Measurements from ENCODE around the gene ADAMTS16. TPM values are rescaled to one million over a fixed set of nuclear protein-coding genes. Genes with fewer than 3 reads are reported as not detected.

Gene ADAMTS16
- total and polyA plus RNA-seq, 2 donors (not counting 3 experiments of a cell fraction or from before 2014, with no cell fraction given) = not detected

DNA sequence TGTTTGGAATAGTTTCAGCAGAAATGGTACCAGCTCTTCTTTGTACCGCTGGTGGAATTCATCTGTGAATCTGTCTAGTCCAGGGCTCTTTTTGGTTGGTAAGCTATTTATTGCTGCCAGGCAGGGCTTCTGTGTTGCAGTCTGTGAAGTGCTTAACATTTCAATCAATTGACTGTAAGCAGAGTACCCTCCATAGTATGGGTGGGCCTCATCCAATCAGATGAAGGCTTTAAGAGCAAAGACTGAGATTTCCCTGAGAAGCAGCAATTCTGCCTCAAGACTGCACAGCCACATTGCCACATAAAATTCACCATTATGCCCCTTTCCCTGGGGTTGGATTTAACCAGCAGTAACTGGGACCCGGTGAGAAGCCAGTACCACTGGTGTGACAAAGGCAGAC is 183.4 kb downstream of the ADAMTS16 start:
- POLR2A ChIA-PET = no interaction called here
- no peak overlapping the region for H2AFZ ChIP-seq (ENCODE audit: low read depth, low read length)

More for the DNA sequence above, 183.4 kb downstream of the ADAMTS16 start:
- dilution Hi-C loops (cut with MboI; ENCODE audit: extremely low pct_ligation_motif_present, low sequenced_read_pairs) = no loop called here
- CTCF ChIA-PET = no interaction called here
- no peaks in the 10 kb centered on the region for H3K79me2 ChIP-seq (ENCODE audit: control insufficient read depth, insufficient read depth, low read length)
- no peak overlapping the region for H3K4me3 ChIP-seq (replicated peaks in 1 of 3; ENCODE audit: insufficient read depth in 1 of 3, low read depth in 1 of 3, low read length in 3 of 3)
- no peaks in the 10 kb centered on the region for H3K9me1 ChIP-seq (replicated peaks; ENCODE audit: control insufficient read depth, extremely low read depth, insufficient read depth, low read length)
- DNase-seq (ENCODE audit: low read depth, low spot score) (no peak), FAIRE-seq (no peak)
- H3K27ac ChIP-seq (ENCODE audit: insufficient read depth, low read depth, low read length) = no peak overlapping the region
- no peak overlapping the region for H3K9ac ChIP-seq (replicated peaks; ENCODE audit: extremely low read depth, insufficient read depth, low read length)
- H4K20me1 ChIP-seq (replicated peaks; ENCODE audit: control insufficient read depth, extremely low read depth, insufficient read depth, low read length) = no peaks in the 10 kb centered on the region
- TF ChIP-seq FOS (IDR thresholded peaks at IDR 0.05; ENCODE audit: borderline replicate concordance, insufficient read depth, low read length) (no peak), EZH2 (IDR thresholded peaks at IDR 0.05; ENCODE audit: borderline replicate concordance, low read depth, low read length, severe bottlenecking) (no peak), POLR2AphosphoS5 (IDR thresholded peaks at IDR 0.05; ENCODE audit: insufficient read depth, low read depth, low read length) (no peak), GATA2 (IDR thresholded peaks at IDR 0.05; ENCODE audit: insufficient read depth, insufficient read length, low read depth, low read length) (no peak), MYC (IDR thresholded peaks at IDR 0.05; ENCODE audit: low read depth, low read length) (no peak), JUN (IDR thresholded peaks at IDR 0.05; ENCODE audit: borderline replicate concordance, insufficient read depth, insufficient read length, low read depth) (no peak), POLR2A (IDR thresholded peaks at IDR 0.05; ENCODE audit: low read depth, low read length) (no peak)
- TF ChIP-seq, protein P1, sequence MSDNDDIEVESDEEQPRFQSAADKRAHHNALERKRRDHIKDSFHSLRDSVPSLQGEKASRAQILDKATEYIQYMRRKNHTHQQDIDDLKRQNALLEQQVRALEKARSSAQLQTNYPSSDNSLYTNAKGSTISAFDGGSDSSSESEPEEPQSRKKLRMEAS (IDR thresholded peaks at IDR 0.05; ENCODE audit: insufficient read depth, insufficient read length) = no peak
- TF ChIP-seq, protein P2, sequence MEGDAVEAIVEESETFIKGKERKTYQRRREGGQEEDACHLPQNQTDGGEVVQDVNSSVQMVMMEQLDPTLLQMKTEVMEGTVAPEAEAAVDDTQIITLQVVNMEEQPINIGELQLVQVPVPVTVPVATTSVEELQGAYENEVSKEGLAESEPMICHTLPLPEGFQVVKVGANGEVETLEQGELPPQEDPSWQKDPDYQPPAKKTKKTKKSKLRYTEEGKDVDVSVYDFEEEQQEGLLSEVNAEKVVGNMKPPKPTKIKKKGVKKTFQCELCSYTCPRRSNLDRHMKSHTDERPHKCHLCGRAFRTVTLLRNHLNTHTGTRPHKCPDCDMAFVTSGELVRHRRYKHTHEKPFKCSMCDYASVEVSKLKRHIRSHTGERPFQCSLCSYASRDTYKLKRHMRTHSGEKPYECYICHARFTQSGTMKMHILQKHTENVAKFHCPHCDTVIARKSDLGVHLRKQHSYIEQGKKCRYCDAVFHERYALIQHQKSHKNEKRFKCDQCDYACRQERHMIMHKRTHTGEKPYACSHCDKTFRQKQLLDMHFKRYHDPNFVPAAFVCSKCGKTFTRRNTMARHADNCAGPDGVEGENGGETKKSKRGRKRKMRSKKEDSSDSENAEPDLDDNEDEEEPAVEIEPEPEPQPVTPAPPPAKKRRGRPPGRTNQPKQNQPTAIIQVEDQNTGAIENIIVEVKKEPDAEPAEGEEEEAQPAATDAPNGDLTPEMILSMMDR (IDR thresholded peaks at IDR 0.05; ENCODE audit: extremely low read depth in 1 of 2, insufficient read depth in 1 of 2, low read depth in 1 of 2, low read length in 2 of 2) = no peak
- H3K4me2 ChIP-seq (ENCODE audit: insufficient read depth, low read length) = no peak overlapping the region
- no peaks in the 10 kb centered on the region for H3K4me1 ChIP-seq (ENCODE audit: control insufficient read depth, extremely low read depth, insufficient read depth, low read length)
- no TSS peak for BruUV-seq (replicated peaks)
- H3K36me3 ChIP-seq (ENCODE audit: control insufficient read depth in 2 of 2, extremely low read depth in 1 of 2, insufficient read depth in 2 of 2, low read length in 2 of 2) = no peaks in the 10 kb centered on the region
- no peaks in the 10 kb centered on the region for H3K27me3 ChIP-seq (ENCODE audit: control insufficient read depth in 2 of 2, insufficient read depth in 2 of 2, low read length in 2 of 2)
- H3K9me3 ChIP-seq (replicated peaks; ENCODE audit: control insufficient read depth, insufficient read depth, low read length) = peaks cover 2% of the 10 kb centered on the region
- intact Hi-C loops (cut with micrococcal nuclease) = no loop called here

Data from endothelial cell of umbilical vein (primary cell).